ENCODE measurements around the gene EVC2.

The EVC2 gene

DNA sequence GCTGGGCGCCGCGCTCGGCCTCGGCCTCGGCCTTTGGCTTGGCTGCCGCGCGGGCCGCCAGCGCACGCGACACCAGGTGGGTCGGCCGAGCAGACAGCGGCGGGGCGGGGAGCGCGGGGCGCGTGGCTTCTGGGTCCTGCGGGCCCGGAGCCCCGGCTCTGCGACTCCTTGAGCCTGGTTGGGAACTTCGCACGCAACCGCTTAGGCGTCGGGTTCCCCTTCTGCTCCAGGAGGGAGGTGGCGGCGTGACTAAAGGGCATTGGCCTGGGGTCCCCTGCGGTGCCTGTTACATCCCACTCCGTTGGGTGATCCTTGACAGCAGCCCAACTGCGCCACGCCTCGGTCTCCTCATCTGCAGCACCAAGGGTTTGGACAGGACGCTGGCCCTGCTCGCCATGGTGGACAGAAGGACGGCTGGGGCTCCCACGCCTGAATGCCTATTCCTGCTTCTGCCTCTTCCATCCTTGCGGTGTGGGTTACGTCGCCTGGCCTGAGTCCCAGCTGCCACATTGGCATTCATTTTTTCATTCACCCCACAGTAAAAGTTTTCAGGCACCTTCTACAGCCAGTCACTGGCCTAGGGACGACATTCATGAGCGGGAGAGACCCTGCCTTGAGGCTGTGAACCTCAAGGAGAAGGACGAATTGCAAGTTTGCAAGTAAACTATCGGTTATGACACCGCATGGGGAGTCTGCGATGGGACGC lies 3.3 kb upstream of the EVC2 start:
- DNase-seq: no peak

DNA sequence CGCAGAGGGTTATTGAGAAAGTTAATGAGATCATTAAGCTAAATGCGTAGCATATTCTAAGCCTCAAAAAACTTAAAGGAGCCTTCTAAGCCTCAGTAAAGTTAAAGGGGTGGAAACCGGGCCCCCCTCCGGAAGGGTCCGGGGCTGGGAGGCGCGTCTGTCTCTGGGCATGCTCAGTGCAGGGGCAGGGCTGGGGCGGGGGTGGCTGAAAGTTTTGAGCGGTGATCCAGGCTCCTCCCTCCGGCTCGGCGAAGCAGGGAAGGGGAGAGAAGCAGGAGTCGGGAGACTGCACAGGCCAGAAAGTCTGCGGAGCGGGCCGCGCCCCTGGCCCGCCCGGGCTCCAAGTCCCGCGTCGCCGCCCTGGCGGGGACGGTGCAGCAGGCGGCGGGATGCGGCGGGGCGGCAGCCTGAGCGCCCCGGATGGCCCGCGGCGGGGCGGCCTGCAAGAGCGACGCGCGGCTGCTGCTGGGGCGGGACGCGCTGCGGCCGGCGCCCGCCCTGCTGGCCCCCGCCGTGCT lies 2.7 kb upstream of the EVC2 start, which contains the start of gene EVC:
Gene EVC, plus strand, starts transcription at position 241 of the 518 bp plus-strand sequence. Its CDS starts 180 bp downstream, at position 421.
- no peak for DNase-seq

DNA sequence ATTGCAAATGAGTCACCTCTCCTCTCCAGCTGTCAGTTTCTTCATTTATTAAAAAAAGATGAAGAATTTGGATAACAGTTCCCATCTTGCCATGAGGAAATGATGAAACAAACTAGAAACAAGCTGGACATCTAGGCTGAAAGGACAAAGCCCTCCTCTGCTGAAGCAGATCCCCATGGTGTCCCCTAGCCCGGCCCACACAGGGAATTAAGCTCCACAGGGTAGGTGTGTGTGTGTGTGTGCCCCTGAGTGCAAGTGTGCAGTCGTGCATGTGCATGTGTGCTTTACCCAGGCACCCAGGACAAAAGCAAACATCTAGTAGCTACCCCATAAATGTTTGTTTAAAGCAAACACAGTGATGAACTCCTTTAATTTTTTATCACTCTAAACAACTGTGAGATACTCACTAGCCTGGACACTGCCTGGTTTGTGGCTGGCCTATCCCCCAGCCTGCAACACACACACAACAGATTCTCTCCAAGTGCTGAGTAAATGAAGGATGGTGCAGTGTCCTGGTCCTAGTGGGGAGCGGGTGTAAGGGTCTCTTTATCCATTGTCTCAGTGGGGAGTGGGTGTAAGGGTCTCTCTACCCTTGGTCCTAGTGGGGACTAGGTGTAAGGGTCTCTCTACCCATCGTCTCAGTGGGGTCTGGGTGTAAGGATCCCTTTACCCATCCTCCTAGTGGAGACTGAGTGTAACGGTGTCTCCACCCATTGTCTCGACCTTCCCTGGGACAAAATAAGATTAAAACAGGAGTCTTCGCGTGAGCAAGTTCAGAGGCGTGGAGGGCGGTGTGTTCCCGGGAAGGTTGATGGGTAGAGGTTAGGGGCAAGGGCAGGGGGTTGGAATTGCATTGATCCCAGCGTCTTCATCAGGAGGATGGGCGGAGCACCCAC lies 2.0 kb upstream of the EVC2 start:
- DNase-seq: no peak

DNA sequence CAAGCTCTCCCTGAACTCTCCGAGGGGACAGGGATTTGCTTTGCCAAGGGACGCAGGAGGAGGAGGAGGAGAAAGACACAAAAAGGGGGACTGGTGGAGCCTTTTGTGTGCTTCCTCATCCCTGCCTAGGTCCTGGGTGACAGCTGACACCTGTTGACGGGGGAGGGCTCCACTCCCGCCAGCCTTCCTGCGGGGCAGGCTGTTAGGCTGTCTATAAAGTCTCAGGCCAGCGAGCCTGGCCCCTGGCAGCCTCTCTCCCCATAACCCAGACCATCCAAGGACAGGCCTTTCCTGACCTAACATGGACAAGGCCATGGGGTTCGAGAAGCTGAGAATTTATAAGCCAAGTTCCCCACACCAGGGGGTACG lies 832 bp upstream of the EVC2 start:
- no peak for DNase-seq

GRCh38 chr4:5707778-5708448 lies 446 bp downstream of the EVC2 start:
- DNase-seq: no peak

- DNase-seq: no peak
Measured at GRCh38 chr4:5707366-5707765, 993 bp downstream of the EVC2 start.

DNA sequence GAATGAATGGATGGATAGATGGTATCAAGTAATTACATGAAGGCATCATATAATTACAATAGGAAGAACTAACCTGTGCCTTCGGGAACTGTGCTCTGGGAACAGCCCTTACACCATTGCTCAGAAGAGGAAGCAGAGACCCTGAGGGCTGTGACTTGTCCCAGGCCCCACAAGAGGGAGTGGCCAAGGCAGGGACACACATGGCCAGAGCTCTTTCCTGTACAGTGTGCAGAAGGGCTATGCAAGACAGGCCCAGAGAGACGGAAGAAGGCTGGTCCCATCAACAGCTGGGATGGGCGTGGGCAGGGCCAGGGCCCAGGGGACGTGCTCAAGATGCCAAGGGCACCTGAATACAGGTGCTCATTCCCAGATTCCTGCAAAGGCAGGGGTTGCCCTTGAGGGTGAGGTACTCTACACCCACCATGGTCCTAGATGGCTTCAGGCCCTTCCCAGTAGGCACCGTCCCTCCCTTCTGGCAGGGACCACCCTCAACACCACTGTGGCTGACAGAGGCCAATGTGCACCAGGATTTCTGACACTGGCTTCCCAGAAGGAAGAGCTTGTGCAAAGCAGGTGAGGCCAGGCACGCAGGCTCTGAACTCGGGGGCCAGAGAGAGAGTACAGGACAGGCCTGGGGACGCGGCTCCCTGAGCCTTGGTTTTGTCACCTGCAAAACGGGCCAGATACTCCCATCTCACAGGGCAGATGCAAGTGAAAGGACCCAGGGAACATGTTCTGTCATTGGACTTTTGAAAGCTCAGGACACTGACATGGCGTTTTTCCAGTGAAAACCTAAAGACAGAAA lies 1.7 kb downstream of the EVC2 start:
- DNase-seq: no peak

- no peak for DNase-seq
Measured at GRCh38 chr4:5705647-5706320, 2.6 kb downstream of the EVC2 start.

GRCh38 chr4:5704276-5704675 lies 4.1 kb downstream of the EVC2 start:
- no peak for DNase-seq

- DNase-seq: no peak
Measured at GRCh38 chr4:5703831-5704230, 4.5 kb downstream of the EVC2 start.

GRCh38 chr4:5701971-5702370 lies 6.4 kb downstream of the EVC2 start:
- DNase-seq: no peak

GRCh38 chr4:5700459-5700858 lies 7.9 kb downstream of the EVC2 start:
- no peak for DNase-seq

GRCh38 chr4:5696341-5696740 lies 12.0 kb downstream of the EVC2 start:
- DNase-seq: no peak

GRCh38 chr4:5693871-5694270 lies 14.5 kb downstream of the EVC2 start:
- no peak for DNase-seq

GRCh38 chr4:5691491-5692132 lies 16.7 kb downstream of the EVC2 start:
- no peak for DNase-seq

DNA sequence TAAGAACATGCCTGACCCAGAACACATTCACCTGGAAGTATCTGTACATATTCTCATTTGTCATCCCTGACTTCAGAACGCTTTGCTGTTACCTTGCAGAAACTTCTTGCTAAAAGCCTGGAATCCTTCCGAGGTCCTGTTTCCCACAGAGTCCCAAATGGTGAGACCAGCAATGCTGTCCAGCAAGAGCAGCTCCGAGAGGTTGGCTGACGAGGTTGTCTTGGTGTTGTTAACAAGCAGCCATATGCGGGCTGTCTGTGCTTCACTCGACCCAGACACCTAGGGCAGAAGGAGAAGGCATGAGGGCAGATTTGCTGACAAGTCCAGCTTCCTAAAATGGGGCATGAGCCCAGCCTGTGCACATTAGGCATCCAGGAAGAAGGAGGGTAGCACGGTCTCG lies 19.3 kb downstream of the EVC2 start:
- no peak for DNase-seq

DNA sequence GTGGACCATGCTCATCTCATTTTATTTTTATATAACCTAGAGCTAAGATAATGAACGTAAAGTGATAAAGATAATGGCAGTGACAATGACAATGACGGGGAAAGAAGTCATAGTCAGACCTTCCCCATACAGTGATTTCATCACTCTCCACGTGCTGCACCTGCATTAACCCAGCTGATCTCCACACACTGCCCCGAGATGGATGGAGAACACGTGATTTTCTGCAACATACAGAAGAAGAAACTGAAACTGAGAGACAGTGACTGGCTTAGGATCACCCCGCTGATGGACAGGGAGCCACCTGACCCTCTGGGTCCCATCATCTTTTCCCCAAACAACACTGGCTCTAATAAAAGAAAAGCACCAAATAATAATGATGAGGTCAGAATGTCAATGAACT lies 22.0 kb downstream of the EVC2 start:
- DNase-seq: no peak

GRCh38 chr4:5685296-5685695 lies 23.1 kb downstream of the EVC2 start:
- DNase-seq: no peak

GRCh38 chr4:5683566-5683965 lies 24.8 kb downstream of the EVC2 start:
- DNase-seq: no peak

DNA sequence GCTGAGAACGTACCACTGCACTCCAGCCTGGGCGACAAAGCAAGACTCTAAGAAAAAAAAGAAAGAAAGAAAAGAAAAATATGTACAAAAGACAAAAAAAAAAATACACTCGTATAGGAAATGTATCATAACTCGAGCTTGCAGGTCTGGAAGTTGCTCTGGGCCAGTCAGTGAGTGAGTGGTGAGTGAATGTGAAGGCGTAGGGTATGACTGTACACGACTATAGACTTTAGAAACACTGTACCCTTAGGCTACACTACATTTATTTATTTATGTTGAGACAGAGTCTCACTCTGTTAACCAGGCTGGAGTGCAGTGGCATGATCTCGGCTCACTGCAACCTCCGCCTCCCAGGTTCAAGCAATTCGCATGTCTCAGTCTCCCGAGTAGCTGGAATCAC lies 29.4 kb downstream of the EVC2 start:
- no peak for DNase-seq

- no peak for DNase-seq
Measured at GRCh38 chr4:5676763-5677162, 31.6 kb downstream of the EVC2 start.

GRCh38 chr4:5666741-5667140 lies 41.6 kb downstream of the EVC2 start:
- DNase-seq: no peak

Measured in NCI-H2081 treated with DMSO at 0.1 percent for 48 hours (cell line).